HG02623 (cell line): Measurements from ENCODE around the gene DCLK1.
A peak's percentile ranks its signal among the peaks of the same experiment; 100 is the strongest.

Experiments used
- ATAC-seq: cut with Tn5 transposase; IDR thresholded peaks from one replicate; pipeline ENCODE4 v1.9.1; 2021; ENCODE audit warnings: moderate library complexity; ENCODE audit not compliant: unreplicated experiment

The DCLK1 gene

DNA sequence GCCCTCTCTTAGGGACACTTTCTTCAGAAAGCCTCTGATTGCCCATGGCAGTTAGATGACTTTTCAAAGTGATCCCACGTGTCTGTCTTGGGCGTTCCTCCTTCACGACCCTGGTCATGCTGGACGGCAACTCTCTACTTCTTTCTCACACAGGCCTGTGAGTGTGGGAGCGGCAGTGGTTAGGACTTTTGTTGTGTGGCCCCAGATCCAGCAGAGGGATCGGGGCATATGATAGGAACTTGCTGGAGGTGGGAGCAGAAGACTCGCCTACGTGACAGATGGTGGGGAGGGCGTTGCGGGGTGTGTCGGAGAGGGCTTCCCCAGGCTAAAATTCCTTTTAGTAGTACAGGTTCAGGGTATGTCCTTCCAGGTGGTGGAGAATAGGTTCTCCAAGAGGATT, 365.2 kb downstream of the DCLK1 start:
- ATAC-seq, result no peak

DNA sequence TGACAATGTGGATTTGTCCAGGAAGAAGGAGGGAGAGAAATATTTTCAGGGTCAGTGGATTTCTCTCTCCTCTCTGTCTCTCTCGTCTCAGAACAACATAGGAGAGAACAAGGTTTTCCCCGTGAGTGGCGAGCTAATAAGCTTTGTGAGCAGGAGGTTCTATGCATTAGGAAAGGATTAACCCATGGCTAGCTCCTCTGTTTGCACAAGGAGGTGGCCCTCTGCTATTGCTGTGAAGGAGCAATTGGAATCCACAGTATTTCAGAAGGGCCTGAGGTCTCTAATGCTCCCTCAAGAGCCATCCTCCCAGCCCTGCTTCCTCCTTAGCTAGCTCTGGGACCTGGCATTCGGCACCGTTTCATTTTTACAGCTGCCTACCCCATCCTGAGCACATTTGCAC, 365.8 kb downstream of the DCLK1 start:
- no peak for ATAC-seq

DNA sequence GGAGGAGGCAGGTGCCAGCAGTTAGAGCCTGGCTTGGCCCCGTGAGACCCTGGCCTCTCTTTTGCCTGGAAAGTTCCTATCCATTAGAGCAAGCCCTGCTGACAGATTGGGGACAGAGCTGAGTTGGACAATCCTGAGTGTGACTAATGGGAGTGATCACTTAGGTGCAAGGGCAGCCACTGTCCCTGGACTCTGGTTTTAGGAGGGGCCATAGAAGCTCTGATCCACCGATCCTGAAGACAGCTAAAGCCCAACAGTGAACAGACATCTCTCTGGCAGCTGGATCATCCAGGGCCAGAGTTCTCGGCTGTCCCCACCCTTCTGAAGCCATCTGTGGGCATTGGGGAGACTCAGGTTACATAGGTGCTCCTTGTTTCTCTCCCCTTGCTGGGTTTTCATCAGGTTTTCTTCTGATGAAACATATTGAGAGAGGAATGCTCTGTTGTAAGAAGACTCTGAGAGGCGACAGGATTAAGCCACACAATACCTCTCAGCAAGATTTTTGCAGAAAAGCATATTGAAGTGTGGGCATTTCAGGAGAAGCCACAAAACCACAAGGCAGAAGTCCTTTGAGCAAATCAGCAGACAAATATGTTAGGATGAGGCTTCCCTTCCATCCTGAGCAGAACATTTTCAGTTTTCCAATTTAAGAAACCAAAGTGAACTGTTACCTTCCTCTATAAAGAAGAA, 366.7 kb downstream of the DCLK1 start:
- ATAC-seq, result no peak

DNA sequence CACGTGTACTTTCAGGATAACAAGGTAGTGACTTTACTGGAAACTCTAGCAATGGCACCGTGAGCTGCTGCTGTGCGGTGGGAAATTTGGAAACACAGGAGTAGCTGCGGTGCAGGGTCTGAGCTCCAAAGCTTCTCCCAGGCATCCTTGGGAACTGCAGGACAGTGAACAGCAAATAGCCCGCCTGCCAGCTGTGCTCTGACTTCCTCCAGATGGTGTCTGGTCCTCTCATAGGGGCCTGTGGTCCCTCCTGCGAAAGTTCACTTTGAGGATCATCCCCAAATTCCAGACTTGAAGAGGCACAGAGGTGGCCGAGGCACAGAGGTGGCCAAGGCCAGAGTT, 367.4 kb downstream of the DCLK1 start:
- no peak for ATAC-seq

DNA sequence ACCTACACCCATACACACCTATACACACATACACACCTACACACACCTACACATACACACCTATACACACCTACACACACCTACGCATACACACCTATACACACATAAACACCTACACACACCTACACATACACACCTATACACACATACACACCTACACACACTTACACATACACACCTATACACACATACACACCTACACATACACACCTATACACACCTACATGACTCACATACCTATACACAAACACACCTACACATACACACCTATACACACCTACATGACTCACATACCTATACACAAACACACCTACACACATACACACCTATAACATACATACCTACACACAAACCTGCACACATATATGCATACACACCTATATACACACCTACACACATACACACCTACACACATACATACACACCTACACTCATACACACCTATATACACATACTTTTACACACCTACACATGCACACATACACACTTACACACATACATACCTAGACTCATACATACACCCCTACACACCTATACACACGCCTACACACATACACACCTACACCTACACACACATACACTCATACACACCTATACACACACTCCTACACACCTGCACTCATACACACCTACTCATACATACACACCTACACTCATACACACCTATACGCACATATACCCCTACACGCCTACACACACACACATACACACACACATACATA, 368.0 kb downstream of the DCLK1 start:
- no peak for ATAC-seq

DNA sequence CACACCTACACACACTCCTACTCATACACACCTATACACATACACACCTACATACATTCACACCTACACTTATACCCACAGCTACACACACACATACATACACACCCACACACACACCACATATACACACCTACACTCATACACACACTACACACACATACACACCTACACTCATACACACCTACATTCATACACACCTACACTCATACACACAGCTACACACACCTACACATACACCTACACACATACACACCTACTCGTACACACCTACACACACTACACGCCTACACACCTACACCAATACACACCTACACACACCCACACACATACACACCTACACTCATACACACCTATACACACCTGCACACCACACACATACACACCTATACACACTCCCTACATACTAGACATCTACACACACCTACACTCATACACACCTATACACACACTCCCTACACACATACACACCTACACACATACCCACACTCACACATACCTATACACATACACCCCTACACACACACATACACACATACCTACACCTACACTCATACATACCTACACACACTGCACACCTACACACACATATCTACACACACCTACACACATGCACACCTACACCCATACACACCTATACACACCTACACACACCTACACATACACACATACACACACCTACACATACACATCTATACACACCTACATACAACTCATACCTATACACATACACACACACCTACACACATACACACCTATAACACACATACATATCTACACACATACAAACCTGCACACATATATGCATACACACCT, 369.5 kb downstream of the DCLK1 start:
- ATAC-seq, result no peak

DNA sequence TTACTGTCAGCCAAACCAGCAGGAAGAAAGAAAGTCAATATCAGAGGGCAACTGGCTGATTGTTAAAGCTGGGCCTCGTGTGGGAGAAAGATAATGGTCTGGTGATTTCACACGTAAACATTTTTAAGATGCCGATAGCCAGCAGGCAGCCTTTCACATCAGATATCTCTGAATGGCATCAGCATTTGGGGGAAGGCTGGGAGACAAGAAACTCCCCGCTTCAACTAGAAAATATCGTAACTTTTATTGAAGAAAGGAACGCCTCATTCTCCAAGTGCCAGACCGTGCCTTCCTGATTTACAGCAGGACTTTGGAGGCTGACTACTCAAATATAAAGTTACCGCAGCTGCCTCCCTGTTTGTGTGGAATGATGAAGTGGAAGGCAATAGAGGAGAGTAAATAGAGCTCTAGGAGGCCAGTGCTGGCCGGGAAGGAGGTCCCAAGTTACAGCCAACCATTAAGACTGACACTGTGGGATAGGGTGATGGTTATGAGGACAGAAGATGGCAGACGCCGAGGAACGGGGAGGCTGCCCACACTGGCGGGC, 370.4 kb downstream of the DCLK1 start:
- no peak for ATAC-seq

DNA sequence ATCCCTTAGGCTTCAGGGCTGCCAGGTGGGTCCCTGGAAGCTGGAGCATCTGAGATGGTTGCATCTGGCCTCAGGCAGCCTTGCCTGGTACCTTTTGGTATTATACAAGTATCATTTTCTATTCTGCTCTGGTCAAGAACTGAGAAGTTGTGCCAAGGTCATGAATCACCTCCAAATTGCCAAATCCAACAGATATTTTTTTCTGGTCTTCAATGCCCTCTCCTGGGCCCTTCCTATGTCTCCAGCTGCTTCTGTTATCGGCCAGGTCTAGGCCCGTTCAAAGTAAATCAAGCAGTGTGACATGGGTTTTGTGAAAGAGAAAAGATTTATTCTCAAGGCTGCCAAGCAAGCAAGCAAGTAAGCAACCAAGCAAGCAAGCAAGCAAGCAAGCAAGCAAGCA, 383.6 kb downstream of the DCLK1 start:
- no peak for ATAC-seq

DNA sequence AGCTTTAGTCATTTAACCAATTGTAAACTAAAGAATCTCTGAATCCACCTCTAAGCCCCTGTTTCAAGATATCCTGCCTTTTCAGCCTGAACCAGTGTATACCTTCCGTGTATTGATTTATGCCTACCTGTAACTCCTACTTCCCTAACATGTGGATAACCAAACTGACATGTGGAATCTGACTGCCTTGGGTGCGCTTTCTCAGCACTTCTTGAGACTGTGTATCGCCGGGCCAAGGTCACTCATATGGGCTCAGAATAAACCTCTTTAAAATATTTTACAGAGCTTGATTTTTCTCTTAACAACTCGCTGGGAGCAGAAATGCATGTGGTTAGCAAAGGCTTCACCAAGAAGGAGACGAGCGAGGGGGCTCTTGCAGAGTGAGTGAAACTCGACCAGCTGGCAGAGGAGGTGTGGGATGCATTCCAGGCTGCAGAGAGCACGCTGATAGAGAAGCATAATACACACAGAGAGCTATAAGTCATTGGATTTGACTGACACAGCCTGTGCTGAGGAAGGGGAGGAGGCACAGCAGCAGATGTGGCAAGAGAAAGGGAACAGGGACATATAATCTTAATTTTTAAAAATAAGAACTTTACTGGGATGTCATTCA, 386.5 kb downstream of the DCLK1 start:
- no peak for ATAC-seq

DNA sequence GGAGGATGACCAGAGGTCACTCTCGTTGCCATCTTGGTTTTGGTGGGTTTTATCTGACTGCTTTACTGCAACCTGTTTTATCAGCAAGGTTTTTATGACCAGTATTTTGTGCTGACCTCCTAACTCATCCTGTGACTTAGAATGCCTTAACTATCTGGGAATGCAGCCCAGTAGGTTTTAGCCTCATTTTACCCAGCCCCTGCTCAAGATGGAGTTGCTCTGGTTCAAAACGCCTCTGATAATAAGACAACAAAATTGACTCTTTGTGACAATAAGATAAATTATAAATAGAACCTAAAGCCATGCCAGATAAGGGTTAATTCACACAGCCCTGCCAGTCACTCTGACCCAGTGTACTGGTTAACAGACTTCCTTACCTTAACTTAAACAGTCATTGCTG, 387.0 kb downstream of the DCLK1 start:
- ATAC-seq, result no peak

DNA sequence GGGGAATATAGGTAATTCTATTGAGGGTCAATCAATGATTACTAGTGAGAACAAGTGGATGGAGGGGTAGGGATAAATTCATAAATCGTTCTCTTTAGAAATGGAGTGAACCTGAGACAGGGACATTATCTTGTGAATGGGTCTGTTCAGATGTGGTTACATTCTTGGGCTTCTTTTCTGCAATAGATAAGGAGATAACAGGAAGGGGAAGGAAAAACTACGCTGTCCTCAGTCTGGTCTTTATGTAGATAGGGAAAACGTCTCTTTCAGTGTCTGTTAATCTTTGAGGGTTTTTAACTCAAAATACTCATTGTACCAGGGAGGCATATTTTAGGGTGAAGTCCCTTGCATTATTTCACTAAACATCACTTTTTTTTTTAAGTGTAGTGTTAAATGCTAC, 388.0 kb downstream of the DCLK1 start:
- no peak for ATAC-seq

DNA sequence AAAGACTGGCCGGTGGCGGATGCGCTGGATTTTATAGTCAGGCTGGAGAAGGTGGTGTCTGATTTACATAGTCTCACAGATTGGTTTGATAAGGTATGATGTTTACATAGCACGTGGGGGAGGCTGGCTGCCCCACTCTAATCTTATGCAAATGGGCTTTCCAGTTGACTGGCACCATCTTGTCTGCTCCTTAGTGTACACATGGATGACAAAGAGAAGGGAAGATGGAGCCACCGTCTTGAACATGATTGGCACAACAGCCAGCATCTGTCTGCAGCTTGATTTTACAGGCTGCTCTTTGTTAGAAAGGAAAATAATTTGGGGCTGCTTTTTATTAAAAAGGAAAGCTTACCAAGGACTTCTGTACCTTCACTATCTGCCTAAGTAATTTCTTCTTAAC, 389.5 kb downstream of the DCLK1 start:
- no peak for ATAC-seq

DNA sequence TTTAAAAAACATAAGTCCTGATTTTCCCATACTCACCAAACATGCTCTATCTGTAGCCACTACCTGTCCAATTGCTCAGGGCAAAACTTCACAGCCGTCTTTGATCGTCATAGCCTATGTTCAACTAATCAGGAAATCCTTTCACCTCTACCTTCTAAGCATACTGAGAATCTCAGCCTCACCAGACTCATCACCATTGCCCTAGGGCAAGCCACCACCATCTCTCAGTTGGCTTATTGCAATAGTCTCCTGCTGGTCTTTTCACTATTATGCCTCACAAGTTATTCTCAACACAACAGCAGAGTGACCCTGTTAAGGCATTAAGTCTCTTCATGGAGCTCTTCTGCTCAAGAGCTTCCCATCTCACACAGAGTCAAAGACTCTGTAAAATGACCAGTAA, 394.3 kb downstream of the DCLK1 start:
- no peak for ATAC-seq

DNA sequence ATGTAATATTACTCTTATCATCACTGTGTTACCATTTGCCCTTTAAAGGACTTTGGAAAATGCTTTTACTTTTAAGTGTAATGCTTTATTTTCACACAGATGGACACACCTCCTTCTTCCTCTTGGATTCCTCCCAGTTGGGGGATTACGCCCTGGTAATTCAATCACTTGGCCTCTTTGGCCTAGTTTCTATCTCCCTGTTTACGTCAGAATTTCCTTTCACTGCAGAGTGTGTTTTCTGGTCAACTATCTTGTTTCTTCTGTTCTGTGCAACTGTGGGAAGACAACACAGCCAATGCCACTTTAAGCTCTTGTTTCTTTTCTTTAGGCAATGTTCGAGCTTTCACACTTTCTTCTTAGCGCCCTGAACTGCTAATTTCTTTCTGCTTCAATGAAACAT, 397.4 kb downstream of the DCLK1 start:
- ATAC-seq, result no peak

DNA sequence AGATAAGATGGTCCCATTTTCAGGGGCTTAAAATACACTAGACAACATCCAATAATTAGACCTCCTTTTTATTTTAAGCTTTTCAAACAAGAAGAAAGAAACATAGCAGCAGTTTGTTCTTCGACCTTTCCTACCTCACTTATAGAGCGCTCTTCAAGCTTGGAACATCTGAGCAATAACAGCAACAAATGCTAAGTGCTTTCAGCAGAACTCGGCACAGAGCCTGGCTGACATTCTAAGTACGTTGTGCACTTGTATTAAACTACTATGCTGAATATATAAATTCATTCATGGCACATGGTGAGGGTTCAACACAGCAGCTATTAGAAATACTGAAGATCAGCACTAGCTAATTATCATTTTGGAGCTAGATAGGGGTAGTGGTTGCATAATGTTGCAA, 398.6 kb downstream of the DCLK1 start:
- ATAC-seq, result no peak

DNA sequence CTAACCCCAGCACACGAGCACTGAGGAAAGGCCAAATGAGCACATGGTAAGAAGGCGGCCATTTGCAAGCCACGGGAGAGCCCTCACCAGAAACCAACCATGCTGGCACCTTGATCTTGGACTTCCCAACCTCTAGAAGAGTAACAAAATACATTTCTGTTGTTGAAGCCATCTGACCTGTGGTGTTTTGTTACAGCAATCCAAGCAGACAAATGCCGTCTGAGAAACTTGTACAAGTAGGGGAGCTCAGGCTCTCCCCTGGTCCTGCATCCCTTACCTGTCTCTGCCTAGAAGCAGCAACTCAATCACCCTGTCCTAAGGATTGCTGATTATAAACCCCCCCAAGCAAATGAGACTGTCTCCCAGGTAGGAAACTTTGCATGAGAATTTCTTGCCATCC, 399.7 kb downstream of the DCLK1 start:
- no peak for ATAC-seq

DNA sequence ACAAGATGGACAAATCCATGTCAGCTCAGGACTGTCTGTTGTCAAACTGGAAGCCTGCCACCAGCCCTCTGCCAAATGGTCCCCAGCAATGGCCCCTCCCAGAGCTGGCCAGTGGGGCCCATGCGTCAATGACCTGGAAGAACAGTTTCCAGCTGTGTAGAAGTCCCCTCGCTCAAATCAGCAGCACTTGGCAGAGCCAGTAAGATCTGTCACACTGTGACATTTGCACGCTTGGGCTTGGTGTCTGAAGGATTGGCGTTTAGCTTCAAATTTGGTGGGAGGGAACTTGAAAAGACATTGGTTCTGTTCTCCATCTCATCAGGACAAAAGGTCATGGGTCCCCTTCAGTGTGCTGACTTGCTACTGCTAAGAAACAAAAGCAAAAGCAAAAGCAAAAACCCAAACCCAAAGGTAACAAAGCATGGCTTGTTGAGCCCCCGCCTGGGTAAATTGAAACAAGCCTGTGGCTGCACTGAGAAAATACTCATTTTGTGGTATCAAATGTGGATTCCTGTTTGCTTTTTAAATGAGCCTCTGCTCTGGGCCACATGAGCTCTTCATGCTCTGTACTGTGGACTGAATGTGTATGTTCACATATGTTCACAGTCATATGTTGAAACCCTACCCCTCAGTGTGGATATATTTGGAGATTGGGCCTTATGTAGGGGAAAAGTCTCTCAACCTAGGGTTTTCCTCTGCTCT, 401.1 kb downstream of the DCLK1 start:
- ATAC-seq, result peak; percentile 67

DNA sequence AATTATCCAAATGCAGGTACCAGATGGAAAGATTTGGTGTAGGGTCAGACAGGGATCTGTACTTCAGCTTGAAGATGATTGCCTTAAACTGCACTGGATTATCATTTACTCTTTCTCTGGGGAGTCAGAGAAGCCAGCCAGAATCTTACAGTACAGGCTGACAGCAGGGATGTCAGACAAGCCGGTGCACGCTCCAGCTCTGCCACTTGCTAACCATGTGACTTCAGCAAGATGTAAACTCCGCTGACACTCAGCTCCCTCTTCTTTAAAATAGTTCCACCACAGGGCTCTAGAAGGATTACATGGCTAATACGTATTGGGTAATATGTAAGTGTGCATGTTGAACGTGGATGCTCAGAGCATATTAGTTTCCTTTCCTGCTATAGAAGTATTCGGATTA, 403.3 kb downstream of the DCLK1 start:
- ATAC-seq, result no peak

DNA sequence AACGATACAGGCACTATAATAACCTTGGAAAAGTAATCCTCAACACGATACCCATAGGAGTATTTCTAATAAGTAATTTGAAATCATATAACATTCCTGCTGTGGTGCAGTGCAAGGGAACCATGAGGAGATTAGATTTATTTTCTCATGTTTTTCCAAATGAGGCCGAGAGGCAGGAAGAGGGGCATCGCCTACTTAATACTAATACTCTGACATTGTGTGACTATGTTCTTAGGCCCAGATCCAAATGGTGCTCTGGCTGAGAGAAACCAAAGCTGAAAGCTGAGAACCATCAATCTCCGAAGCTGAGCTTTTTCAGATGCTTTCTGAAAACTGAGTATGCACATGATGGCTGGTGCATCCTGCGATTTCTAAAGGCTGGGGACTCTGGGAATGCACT, 406.7 kb downstream of the DCLK1 start:
- ATAC-seq, result no peak

DNA sequence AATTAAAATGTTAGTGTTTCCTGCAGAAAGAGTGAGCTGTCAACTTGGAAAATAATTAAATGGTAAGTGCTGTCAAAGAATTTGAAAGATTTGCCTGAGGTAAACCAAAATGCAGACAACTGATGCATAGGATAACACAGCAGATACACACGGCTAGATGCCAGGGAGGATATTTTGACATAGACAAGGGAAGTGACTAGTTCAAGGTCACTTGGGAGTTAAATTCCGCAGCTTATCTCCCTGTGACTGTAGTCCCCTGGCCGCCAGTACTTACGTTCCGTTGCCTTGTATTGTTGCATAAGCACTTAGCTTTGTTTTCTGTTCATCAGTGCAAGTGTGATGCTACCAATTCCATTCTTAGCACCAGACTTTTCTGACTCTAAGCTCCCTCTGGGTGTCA, 407.4 kb downstream of the DCLK1 start:
- no peak for ATAC-seq

DNA sequence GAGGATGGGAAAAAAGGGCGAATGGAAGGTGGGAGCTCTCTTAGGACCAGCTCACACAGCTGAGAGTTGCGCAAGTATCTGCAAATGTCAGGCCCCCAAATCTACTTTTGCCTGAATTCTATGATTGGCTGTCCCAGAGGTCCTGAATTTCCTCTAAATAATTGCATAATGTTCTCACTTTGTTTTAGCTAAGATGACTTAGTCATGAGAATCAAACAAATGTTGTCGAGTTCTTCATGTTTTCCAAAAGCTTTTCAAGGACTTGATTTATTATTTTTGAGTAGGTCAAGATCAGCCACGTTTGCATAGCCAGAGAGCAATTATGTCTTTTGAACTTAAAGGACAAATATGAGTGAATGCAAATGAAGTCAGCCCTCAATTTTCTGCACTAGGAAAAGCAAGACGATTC, 408.1 kb downstream of the DCLK1 start:
- ATAC-seq, result no peak
